WI38 (cell line): ENCODE data around the gene SPRYD4.

Experiments
- H3K4me3 ChIP-seq: 2 replicates; pipeline ENCODE4 v1.5.1; 2011; ENCODE audit warnings: low read depth, mild to moderate bottlenecking, control low read depth, low read length
- TF ChIP-seq, protein P1 (sequence below): IDR thresholded peaks from 2 replicates; pipeline ENCODE4 v1.5.1; 2012; ENCODE audit warnings: low read depth, mild to moderate bottlenecking, control low read depth, low read length

SPRYD4 gene

GRCh38 chr12:56528846-56529245 is 60.5 kb downstream of the SPRYD4 start:
- H3K4me3 ChIP-seq: no peak overlapping the region
- TF ChIP-seq, protein P1, sequence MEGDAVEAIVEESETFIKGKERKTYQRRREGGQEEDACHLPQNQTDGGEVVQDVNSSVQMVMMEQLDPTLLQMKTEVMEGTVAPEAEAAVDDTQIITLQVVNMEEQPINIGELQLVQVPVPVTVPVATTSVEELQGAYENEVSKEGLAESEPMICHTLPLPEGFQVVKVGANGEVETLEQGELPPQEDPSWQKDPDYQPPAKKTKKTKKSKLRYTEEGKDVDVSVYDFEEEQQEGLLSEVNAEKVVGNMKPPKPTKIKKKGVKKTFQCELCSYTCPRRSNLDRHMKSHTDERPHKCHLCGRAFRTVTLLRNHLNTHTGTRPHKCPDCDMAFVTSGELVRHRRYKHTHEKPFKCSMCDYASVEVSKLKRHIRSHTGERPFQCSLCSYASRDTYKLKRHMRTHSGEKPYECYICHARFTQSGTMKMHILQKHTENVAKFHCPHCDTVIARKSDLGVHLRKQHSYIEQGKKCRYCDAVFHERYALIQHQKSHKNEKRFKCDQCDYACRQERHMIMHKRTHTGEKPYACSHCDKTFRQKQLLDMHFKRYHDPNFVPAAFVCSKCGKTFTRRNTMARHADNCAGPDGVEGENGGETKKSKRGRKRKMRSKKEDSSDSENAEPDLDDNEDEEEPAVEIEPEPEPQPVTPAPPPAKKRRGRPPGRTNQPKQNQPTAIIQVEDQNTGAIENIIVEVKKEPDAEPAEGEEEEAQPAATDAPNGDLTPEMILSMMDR: no peak
